Caco-2 (cell line): Measurements from ENCODE around the gene SCGB1D4. TPM values are rescaled to one million over a fixed set of nuclear protein-coding genes. Genes with fewer than 3 reads are reported as not detected.
A peak's percentile ranks its signal among the peaks of the same experiment; 100 is the strongest.
"Not testable (repeated sequence)": the region's sequence is repeated elsewhere in the genome, so short reads cannot be mapped to it uniquely, and the experiment has no call there.

Experiments used
- BruUV-seq: library from RNA; stranded (reverse); fragments of 400-500 nt; replicated peaks from 2 replicates; lab custom pipeline; 2021; lab: Mats Ljungman, UMichigan
- CTCF ChIA-PET: fragments of 300-600 bp; sonication (Branson Sonifier 250); formaldehyde crosslinking; loops from one replicate; lab custom pipeline; 2022; ENCODE audit warnings: antibody characterized with exemption; lab: Charles Lee
- POLR2A ChIA-PET: fragments of 300-600 bp; sonication (Branson Sonifier 250); formaldehyde crosslinking; loops from one replicate; lab custom pipeline; 2022; ENCODE audit warnings: antibody characterized with exemption; lab: Charles Lee
- DNase-seq, 2 experiments: peaks; one replicate each; pipeline versions ENCODE4 v3.0.0 to v3.0.0-alpha.2; 2020 to 2022
- H3K27me3 ChIP-seq: replicated peaks from 2 replicates; pipeline ENCODE4 v1.6.0; 2011; ENCODE audit warnings: low read length; ENCODE audit not compliant: control insufficient read depth, insufficient read depth
- H3K36me3 ChIP-seq: 2 replicates; pipeline ENCODE4 v1.5.1; 2011; ENCODE audit warnings: low read length; ENCODE audit not compliant: control insufficient read depth, insufficient read depth
- H3K4me1 ChIP-seq: fragments of 250-450 bp; sonication (Bioruptor Pico); 2 replicates; pipeline ENCODE4 v1.5.1; 2020; ENCODE audit warnings: mild to moderate bottlenecking
- H3K4me3 ChIP-seq: 2 replicates; pipeline ENCODE4 v1.5.1; 2011; ENCODE audit warnings: low read depth, mild to moderate bottlenecking, control low read depth, low read length
- H3K9me3 ChIP-seq: fragments of 250-450 bp; sonication (Bioruptor Pico); 2 replicates; pipeline ENCODE4 v1.5.1; 2020; ENCODE audit warnings: mild to moderate bottlenecking, moderate library complexity
- H3K27ac Mint-ChIP-seq: one replicate; pipeline ENCODE4 v1.8.0; 2022; ENCODE audit warnings: mixed read lengths; ENCODE audit not compliant: unreplicated experiment
- H3K27me3 Mint-ChIP-seq: one replicate; pipeline ENCODE4 v1.8.0; 2022; ENCODE audit warnings: mixed read lengths; ENCODE audit not compliant: insufficient read depth, unreplicated experiment
- H3K36me3 Mint-ChIP-seq: one replicate; pipeline ENCODE4 v1.8.0; 2022; ENCODE audit warnings: mild to moderate bottlenecking, mixed read lengths; ENCODE audit not compliant: insufficient read depth, unreplicated experiment
- H3K4me1 Mint-ChIP-seq: one replicate; pipeline ENCODE4 v1.8.0; 2022; ENCODE audit warnings: low read depth, mixed read lengths; ENCODE audit not compliant: unreplicated experiment
- H3K4me3 Mint-ChIP-seq: one replicate; pipeline ENCODE4 v1.8.0; 2022; ENCODE audit warnings: mild to moderate bottlenecking, moderate library complexity, mixed read lengths; ENCODE audit not compliant: unreplicated experiment
- H3K9me3 Mint-ChIP-seq: one replicate; pipeline ENCODE4 v1.8.0; 2022; ENCODE audit warnings: mixed read lengths; ENCODE audit not compliant: unreplicated experiment
- CTCF ChIP-seq, 2 experiments: fragments of 200-600 bp in 1 of 2; IDR thresholded peaks; 1 replicate in 1 of 2; 2 replicates in 1 of 2; pipeline versions ENCODE4 v1.5.1 to v1.8.0; 2011 to 2022; ENCODE audit warnings: antibody characterized with exemption in 1 of 2, control low read depth in 1 of 2, inconsistent platforms in 1 of 2, low read depth in 1 of 2, low read length in 1 of 2, mild to moderate bottlenecking in 1 of 2, moderate library complexity in 1 of 2; ENCODE audit not compliant: insufficient read depth in 1 of 2, severe bottlenecking in 1 of 2, unreplicated experiment in 1 of 2
- intact Hi-C: fragments of 100-400 bp; cut with micrococcal nuclease; formaldehyde crosslinking; loops from one replicate; pipeline ENCODE4 v1.10.0; 2022; ENCODE audit not compliant: unreplicated experiment
- total RNA-seq: library from RNA; stranded (reverse); gene quantifications from 2 replicates; pipeline ENCODE4 v1.2.3, GENCODE V29; 2022

Gene SCGB1D4
- total RNA-seq, 1 experiment from 2014 or later, result not detected

GRCh38 chr11:62326719-62327118 lies 27.8 kb upstream of the SCGB1D4 start:
- POLR2A ChIA-PET, intact Hi-C loops, H3K9me3 ChIP-seq, H3K27me3 ChIP-seq, H3K27me3 Mint-ChIP-seq, H3K4me3 ChIP-seq, H3K9me3 Mint-ChIP-seq, BruUV-seq, H3K36me3 Mint-ChIP-seq, CTCF ChIA-PET, H3K36me3 ChIP-seq: not testable (repeated sequence)
- DNase-seq, result peak; percentile 68 to 84
- peaks cover 37% of the 10 kb centered on the region for H3K4me1 Mint-ChIP-seq
- H3K27ac Mint-ChIP-seq, result peak overlapping the region; percentile 86
- H3K4me3 Mint-ChIP-seq, result peak overlapping the region; percentile 45
- peaks cover 32% of the 10 kb centered on the region for H3K4me1 ChIP-seq

- H3K27me3 Mint-ChIP-seq, H3K36me3 Mint-ChIP-seq, H3K4me3 ChIP-seq, CTCF ChIA-PET, BruUV-seq, DNase-seq, H3K36me3 ChIP-seq, H3K4me3 Mint-ChIP-seq, H3K9me3 ChIP-seq, intact Hi-C loops, H3K9me3 Mint-ChIP-seq, H3K27me3 ChIP-seq, POLR2A ChIA-PET: not testable (repeated sequence)
- H3K4me1 ChIP-seq, result peaks cover 32% of the 10 kb centered on the region
- Mint-ChIP-seq H3K27ac (peak overlapping the region; percentile 86), H3K4me1 (peaks cover 37% of the 10 kb centered on the region)
Observed at GRCh38 chr11:62325781-62326180, 26.9 kb upstream of the SCGB1D4 start.

GRCh38 chr11:62324731-62325556 lies 26.1 kb upstream of the SCGB1D4 start:
- intact Hi-C loops, result no loop called here
- Histone ChIP-seq H3K4me1 (peaks cover 32% of the 10 kb centered on the region), H3K4me3 (no peak overlapping the region), H3K27me3 (no peaks in the 10 kb centered on the region), H3K36me3 (no peaks in the 10 kb centered on the region), H3K9me3 (no peaks in the 10 kb centered on the region)
- BruUV-seq, result no TSS peak
- peak; percentile 46 to 64 for DNase-seq
- peak; percentile 49 to 51 for TF ChIP-seq CTCF (IDR thresholded peaks at IDR 0.05; ENCODE audit: insufficient read depth in 1 of 2, low read depth in 1 of 2, low read length in 1 of 2, severe bottlenecking in 1 of 2, unreplicated experiment in 1 of 2)
- Mint-ChIP-seq H3K27me3 (no peaks in the 10 kb centered on the region), H3K4me3 (no peak overlapping the region), H3K4me1 (peaks cover 37% of the 10 kb centered on the region), H3K27ac (peak overlapping the region; percentile 86), H3K36me3 (no peaks in the 10 kb centered on the region), H3K9me3 (no peaks in the 10 kb centered on the region)
- ChIA-PET CTCF (interaction anchor here (0.7 kb wide), 1 partner anchor 808 kb away, joined by 3 read pairs; no protein-coding TSS in a partner anchor), POLR2A (no interaction called here)

- no peaks in the 10 kb centered on the region for H3K36me3 Mint-ChIP-seq
- CTCF ChIA-PET, result interaction anchor here (0.7 to 0.9 kb wide), 2 partner anchors 12 to 17 kb away, joined by 3 to 4 read pairs; no protein-coding TSS in a partner anchor
- no peak overlapping the region for H3K4me3 Mint-ChIP-seq
- H3K36me3 ChIP-seq, result no peaks in the 10 kb centered on the region
- intact Hi-C loops, result no loop called here
- TF ChIP-seq CTCF (IDR thresholded peaks at IDR 0.05; ENCODE audit: insufficient read depth in 1 of 2, low read depth in 1 of 2, low read length in 1 of 2, severe bottlenecking in 1 of 2, unreplicated experiment in 1 of 2), result no peak
- peaks cover 33% of the 10 kb centered on the region for H3K4me1 ChIP-seq
- no peak overlapping the region for H3K4me3 ChIP-seq
- peak; percentile 47 to 67 for DNase-seq
- BruUV-seq, result no TSS peak
- no peaks in the 10 kb centered on the region for H3K9me3 ChIP-seq
- H3K9me3 Mint-ChIP-seq, result no peaks in the 10 kb centered on the region
- H3K4me1 Mint-ChIP-seq, result peaks cover 44% of the 10 kb centered on the region
- no peaks in the 10 kb centered on the region for H3K27me3 ChIP-seq
- POLR2A ChIA-PET, result no interaction called here
- no peaks in the 10 kb centered on the region for H3K27me3 Mint-ChIP-seq
- H3K27ac Mint-ChIP-seq, result no peak overlapping the region
Observed at GRCh38 chr11:62322524-62322923, 23.6 kb upstream of the SCGB1D4 start.
